ENCODE measurements around the gene ITGB2. TPM values are rescaled to one million over a fixed set of nuclear protein-coding genes. Genes with fewer than 3 reads are reported as not detected.
A peak's percentile ranks its signal among the peaks of the same experiment; 100 is the strongest.

The ITGB2 gene
- total RNA-seq, 1 donor from 2014 or later, result 6.9 TPM

DNA sequence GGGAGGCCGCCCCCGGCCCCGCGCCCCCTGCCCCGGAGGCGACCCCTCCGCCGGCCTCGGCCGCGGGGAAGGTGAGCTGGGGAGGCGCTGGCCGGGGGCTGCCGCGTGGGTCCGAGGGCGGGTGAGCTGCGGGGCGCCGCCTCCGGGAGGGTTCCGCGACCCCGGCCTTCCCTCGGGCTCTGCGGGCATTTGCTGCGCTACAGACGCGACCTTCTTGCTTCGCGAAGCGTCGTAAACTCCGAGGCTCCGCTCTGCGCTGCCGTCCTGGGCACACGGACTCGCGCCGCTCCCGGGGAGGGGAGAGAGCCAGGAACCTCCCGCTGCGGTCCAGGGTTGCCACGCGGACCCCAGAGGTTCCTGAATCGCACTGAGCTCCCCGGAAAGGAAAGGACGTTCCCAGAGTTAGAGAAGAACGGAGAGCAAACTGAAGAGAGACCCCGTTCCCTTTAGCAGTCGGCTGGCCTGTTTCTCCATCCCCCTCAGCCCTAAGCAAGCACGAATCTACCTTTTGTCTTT is 19.5 kb upstream of the ITGB2 start:
- no peaks in the 10 kb centered on the region for H3K27me3 ChIP-seq (ENCODE audit: control insufficient read depth, insufficient read depth, low read length)
- H3K36me3 ChIP-seq (ENCODE audit: control insufficient read depth, insufficient read depth, low read length), result no peaks in the 10 kb centered on the region
- TF ChIP-seq CTCF (IDR thresholded peaks at IDR 0.05; ENCODE audit: insufficient read depth, low read length, poor library complexity, severe bottlenecking), result no peak
- H3K4me3 ChIP-seq (ENCODE audit: low read depth, low read length), result peak overlapping the region; percentile 70
- DNase-seq (ENCODE audit: low read depth), result no peak

GRCh38 chr21:44939532-44940115 is 18.9 kb upstream of the ITGB2 start, which contains the start of gene SLX9:
TSS of gene SLX9 (plus strand) at chr21:44940029. CDS start at chr21:44940058, 29 bp downstream.
- Histone ChIP-seq H3K4me3 (ENCODE audit: low read depth, low read length) (peak within 1 kb of the TSS; percentile 70), H3K36me3 (ENCODE audit: control insufficient read depth, insufficient read depth, low read length) (no peaks in the 10 kb centered on the region), H3K27me3 (ENCODE audit: control insufficient read depth, insufficient read depth, low read length) (peaks cover 3% of the 10 kb centered on the region)
- TF ChIP-seq CTCF (IDR thresholded peaks at IDR 0.05; ENCODE audit: insufficient read depth, low read length, poor library complexity, severe bottlenecking), result no peak
- peak; percentile 10 for DNase-seq (ENCODE audit: low read depth)

DNA sequence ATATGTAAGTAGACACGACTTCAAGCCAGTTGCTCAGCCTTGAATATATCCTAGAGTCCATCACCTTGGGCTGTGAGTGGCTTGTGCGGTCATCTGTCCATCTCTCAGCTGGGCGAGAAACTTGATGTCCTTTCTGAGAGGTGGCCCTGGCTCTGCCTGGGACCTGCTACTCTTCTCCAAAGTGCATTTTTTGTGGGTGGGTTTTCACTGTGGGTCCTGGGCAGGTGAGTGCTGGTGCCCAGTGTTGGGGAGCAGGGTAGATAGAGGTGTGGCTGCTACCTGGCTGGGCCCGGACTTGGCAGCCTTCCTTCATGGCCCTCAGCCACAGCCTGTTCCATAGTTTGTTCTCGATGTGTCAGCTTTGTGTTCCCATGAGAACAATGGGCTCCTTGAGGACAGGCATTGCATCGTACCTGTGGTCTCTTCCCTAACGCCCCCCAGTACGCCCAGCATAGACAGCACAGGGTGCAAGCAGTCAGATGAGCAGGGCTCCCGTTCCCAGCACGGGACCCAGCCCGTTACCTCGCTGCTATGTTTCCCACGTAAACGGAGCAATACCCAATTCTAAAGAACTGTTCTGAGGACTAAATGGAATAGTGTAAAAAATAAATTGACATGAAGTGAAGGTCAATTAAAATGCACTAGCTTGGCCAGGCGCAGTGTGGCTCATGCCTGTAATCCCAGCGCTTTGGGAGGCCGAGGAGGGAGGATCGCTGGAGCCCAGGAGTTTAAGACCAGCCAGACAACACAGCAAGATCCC is 18.3 kb upstream of the ITGB2 start:
- DNase-seq (ENCODE audit: low read depth), result no peak
- Histone ChIP-seq H3K36me3 (ENCODE audit: control insufficient read depth, insufficient read depth, low read length) (no peaks in the 10 kb centered on the region), H3K27me3 (ENCODE audit: control insufficient read depth, insufficient read depth, low read length) (peaks cover 9% of the 10 kb centered on the region), H3K4me3 (ENCODE audit: low read depth, low read length) (peak overlapping the region; percentile 70)
- no peak for TF ChIP-seq CTCF (IDR thresholded peaks at IDR 0.05; ENCODE audit: insufficient read depth, low read length, poor library complexity, severe bottlenecking)

- no peaks in the 10 kb centered on the region for H3K36me3 ChIP-seq (ENCODE audit: control insufficient read depth, insufficient read depth, low read length)
- no peak overlapping the region for H3K4me3 ChIP-seq (ENCODE audit: low read depth, low read length)
- peaks cover 40% of the 10 kb centered on the region for H3K27me3 ChIP-seq (ENCODE audit: control insufficient read depth, insufficient read depth, low read length)
- DNase-seq (ENCODE audit: low read depth), result no peak
- no peak for TF ChIP-seq CTCF (IDR thresholded peaks at IDR 0.05; ENCODE audit: insufficient read depth, low read length, poor library complexity, severe bottlenecking)
Observed at GRCh38 chr21:44935533-44935927, 14.8 kb upstream of the ITGB2 start.

GRCh38 chr21:44934797-44935532 is 14.3 kb upstream of the ITGB2 start:
- TF ChIP-seq CTCF (IDR thresholded peaks at IDR 0.05; ENCODE audit: insufficient read depth, low read length, poor library complexity, severe bottlenecking), result no peak
- no peak for DNase-seq (ENCODE audit: low read depth)
- no peaks in the 10 kb centered on the region for H3K36me3 ChIP-seq (ENCODE audit: control insufficient read depth, insufficient read depth, low read length)
- no peak overlapping the region for H3K4me3 ChIP-seq (ENCODE audit: low read depth, low read length)
- H3K27me3 ChIP-seq (ENCODE audit: control insufficient read depth, insufficient read depth, low read length), result peaks cover 45% of the 10 kb centered on the region

Measured in kidney epithelial cell (primary cell).